Measurements from ENCODE around the gene MYH6.

MYH6 gene

GRCh38 chr14:23376482-23377197 is 31.4 kb downstream of the MYH6 start, which contains the start of gene CMTM5:
Gene CMTM5 (plus strand): TSS chr14:23377046. CDS start chr14:23377252, 206 bp downstream.
- TF ChIP-seq CTCF (conservative IDR thresholded peaks at IDR 0.05; ENCODE audit: low read depth, low read length): no peak
- no peak within 1 kb of the TSS for H3K4me3 ChIP-seq (ENCODE audit: low read length)
- DNase-seq (ENCODE audit: low read depth): no peak

GRCh38 chr14:23375527-23376251 is 32.4 kb downstream of the MYH6 start:
- no peak for DNase-seq (ENCODE audit: low read depth)
- no peak overlapping the region for H3K4me3 ChIP-seq (ENCODE audit: low read length)
- TF ChIP-seq CTCF (conservative IDR thresholded peaks at IDR 0.05; ENCODE audit: low read depth, low read length): no peak

- H3K4me3 ChIP-seq (ENCODE audit: low read length): no peak overlapping the region
- no peak for TF ChIP-seq CTCF (conservative IDR thresholded peaks at IDR 0.05; ENCODE audit: low read depth, low read length)
- DNase-seq (ENCODE audit: low read depth): no peak
Observed at GRCh38 chr14:23373041-23373440, 35.0 kb downstream of the MYH6 start.

GRCh38 chr14:23372509-23372908 is 35.6 kb downstream of the MYH6 start, which contains the start of gene IL25:
Gene IL25 (plus strand): TSS chr14:23372809.
- no peak for TF ChIP-seq CTCF (conservative IDR thresholded peaks at IDR 0.05; ENCODE audit: low read depth, low read length)

GRCh38 chr14:23371865-23372264 is 36.2 kb downstream of the MYH6 start:
- no peak for DNase-seq (ENCODE audit: low read depth)
- no peak overlapping the region for H3K4me3 ChIP-seq (ENCODE audit: low read length)
- no peak for TF ChIP-seq CTCF (conservative IDR thresholded peaks at IDR 0.05; ENCODE audit: low read depth, low read length)

More at GRCh38 chr14:23372509-23372908, 35.6 kb downstream of the MYH6 start, which contains the start of gene IL25:
- no peak within 1 kb of the TSS for H3K4me3 ChIP-seq (ENCODE audit: low read length)
- no peak for DNase-seq (ENCODE audit: low read depth)

- H3K4me3 ChIP-seq (ENCODE audit: low read length): no peak overlapping the region
- TF ChIP-seq CTCF (conservative IDR thresholded peaks at IDR 0.05; ENCODE audit: low read depth, low read length): no peak
- no peak for DNase-seq (ENCODE audit: low read depth)
Observed at GRCh38 chr14:23370221-23370620, 37.9 kb downstream of the MYH6 start.

Data from retinal pigment epithelial cell (primary cell).